ENCODE data around the gene KREMEN1.

The KREMEN1 gene

GRCh38 chr22:29195118-29195963 is 122.5 kb downstream of the KREMEN1 start:
- no peak for FAIRE-seq

GRCh38 chr22:29195964-29196666 is 123.3 kb downstream of the KREMEN1 start:
- no peak for FAIRE-seq

GRCh38 chr22:29197096-29197495 is 124.3 kb downstream of the KREMEN1 start:
- FAIRE-seq = no peak

- no peak for FAIRE-seq
These were observed 125.4 kb downstream of the KREMEN1 start for GRCh38 chr22:29198240-29198639.

GRCh38 chr22:29199702-29200400 is 127.0 kb downstream of the KREMEN1 start:
- no peak for FAIRE-seq

- FAIRE-seq = no peak
These were observed 128.1 kb downstream of the KREMEN1 start for GRCh38 chr22:29200901-29201300.

GRCh38 chr22:29201782-29202181 is 128.9 kb downstream of the KREMEN1 start:
- no peak for FAIRE-seq

- FAIRE-seq = no peak
These were observed 129.7 kb downstream of the KREMEN1 start for GRCh38 chr22:29202212-29203192.

- no peak for FAIRE-seq
These were observed 130.9 kb downstream of the KREMEN1 start for GRCh38 chr22:29203488-29204454.

- no peak for FAIRE-seq
These were observed 131.8 kb downstream of the KREMEN1 start for GRCh38 chr22:29204455-29205183.

GRCh38 chr22:29205252-29205593 is 132.4 kb downstream of the KREMEN1 start:
- no peak for FAIRE-seq

GRCh38 chr22:29205594-29206371 is 132.9 kb downstream of the KREMEN1 start, which contains the start of gene EMID1:
EMID1 (plus strand) TSS chr22:29205896; CDS start chr22:29206039, 143 bp downstream.
- FAIRE-seq = no peak

- FAIRE-seq = no peak
These were observed 133.8 kb downstream of the KREMEN1 start for GRCh38 chr22:29206372-29207242.

GRCh38 chr22:29207243-29207550 is 134.4 kb downstream of the KREMEN1 start:
- no peak for FAIRE-seq

GRCh38 chr22:29207562-29208501 is 135.0 kb downstream of the KREMEN1 start:
- FAIRE-seq = no peak

GRCh38 chr22:29208502-29208862 is 135.6 kb downstream of the KREMEN1 start:
- no peak for FAIRE-seq

- no peak for FAIRE-seq
These were observed 136.2 kb downstream of the KREMEN1 start for GRCh38 chr22:29208879-29209623.
